Measurements from ENCODE around the gene RAPGEF2.

RAPGEF2 gene

GRCh38 chr4:159222043-159222552 lies 119.2 kb downstream of the RAPGEF2 start:
- no peak for TF ChIP-seq Cebpa-rat (IDR thresholded peaks at IDR 0.05)
- H3K4me3 ChIP-seq, result no peak overlapping the region
- no peak overlapping the region for H3K9ac ChIP-seq
- no peaks in the 10 kb centered on the region for H3K27me3 ChIP-seq
- H3K36me3 ChIP-seq, result no peaks in the 10 kb centered on the region
- H3K4me2 ChIP-seq, result no peak overlapping the region
- H4K20me1 ChIP-seq, result peaks cover 58% of the 10 kb centered on the region; the same call in 1 of the 2 replicates
- H3K9me3 ChIP-seq, result no peaks in the 10 kb centered on the region
- H3K4me1 ChIP-seq, result no peaks in the 10 kb centered on the region
- no peak overlapping the region for H3K27ac ChIP-seq

GRCh38 chr4:159224408-159224807 lies 121.5 kb downstream of the RAPGEF2 start:
- Histone ChIP-seq H3K9me3 (no peaks in the 10 kb centered on the region), H3K27ac (no peak overlapping the region), H3K4me2 (no peak overlapping the region), H3K36me3 (no peaks in the 10 kb centered on the region), H3K4me1 (no peaks in the 10 kb centered on the region), H3K27me3 (no peaks in the 10 kb centered on the region), H3K4me3 (no peak overlapping the region), H4K20me1 (peaks cover 68% of the 10 kb centered on the region), H3K9ac (no peak overlapping the region)
- TF ChIP-seq Cebpa-rat (IDR thresholded peaks at IDR 0.05), result no peak

GRCh38 chr4:159227378-159227777 lies 124.5 kb downstream of the RAPGEF2 start:
- no peak overlapping the region for H3K27ac ChIP-seq

GRCh38 chr4:159227984-159228383 lies 125.1 kb downstream of the RAPGEF2 start:
- H3K27me3 ChIP-seq, result no peaks in the 10 kb centered on the region
- no peak overlapping the region for H3K27ac ChIP-seq
- H3K9ac ChIP-seq, result no peak overlapping the region
- peaks cover 47% of the 10 kb centered on the region for H4K20me1 ChIP-seq
- no peak for TF ChIP-seq Cebpa-rat (IDR thresholded peaks at IDR 0.05)
- H3K36me3 ChIP-seq, result no peaks in the 10 kb centered on the region
- no peak overlapping the region for H3K4me2 ChIP-seq
- H3K4me3 ChIP-seq, result no peak overlapping the region
- H3K9me3 ChIP-seq, result peaks cover 3% of the 10 kb centered on the region; the same call in 1 of the 2 replicates
- H3K4me1 ChIP-seq, result no peaks in the 10 kb centered on the region

More at GRCh38 chr4:159227378-159227777, 124.5 kb downstream of the RAPGEF2 start:
- Histone ChIP-seq H3K9me3 (peaks cover 3% of the 10 kb centered on the region; the same call in 1 of the 2 replicates), H3K4me1 (no peaks in the 10 kb centered on the region), H3K4me3 (no peak overlapping the region), H4K20me1 (peaks cover 49% of the 10 kb centered on the region), H3K36me3 (no peaks in the 10 kb centered on the region), H3K4me2 (no peak overlapping the region), H3K9ac (no peak overlapping the region), H3K27me3 (no peaks in the 10 kb centered on the region)
- TF ChIP-seq Cebpa-rat (IDR thresholded peaks at IDR 0.05), result no peak

- peaks cover 42% of the 10 kb centered on the region for H4K20me1 ChIP-seq
- H3K4me1 ChIP-seq, result no peaks in the 10 kb centered on the region
- H3K9me3 ChIP-seq, result peaks cover 14% of the 10 kb centered on the region; the same call in 1 of the 2 replicates
- no peaks in the 10 kb centered on the region for H3K27me3 ChIP-seq
- no peak overlapping the region for H3K4me3 ChIP-seq
- no peak overlapping the region for H3K9ac ChIP-seq
- H3K27ac ChIP-seq, result no peak overlapping the region
- H3K4me2 ChIP-seq, result no peak overlapping the region
- no peaks in the 10 kb centered on the region for H3K36me3 ChIP-seq
- TF ChIP-seq Cebpa-rat (IDR thresholded peaks at IDR 0.05), result no peak
Measured at GRCh38 chr4:159229164-159229563, 126.3 kb downstream of the RAPGEF2 start.

- H3K27ac ChIP-seq, result no peak overlapping the region
- H3K9ac ChIP-seq, result no peak overlapping the region
- TF ChIP-seq Cebpa-rat (IDR thresholded peaks at IDR 0.05), result no peak
- H3K4me2 ChIP-seq, result no peak overlapping the region
- H3K4me1 ChIP-seq, result peaks cover 5% of the 10 kb centered on the region; the same call in 1 of the 2 replicates
- H3K27me3 ChIP-seq, result no peaks in the 10 kb centered on the region
- peaks cover 14% of the 10 kb centered on the region; the same call in 1 of the 2 replicates for H3K9me3 ChIP-seq
- no peaks in the 10 kb centered on the region for H3K36me3 ChIP-seq
- H3K4me3 ChIP-seq, result no peak overlapping the region
- H4K20me1 ChIP-seq, result peaks cover 14% of the 10 kb centered on the region
Measured at GRCh38 chr4:159232465-159233106, 129.7 kb downstream of the RAPGEF2 start.

GRCh38 chr4:159235779-159236368 lies 133.0 kb downstream of the RAPGEF2 start:
- Histone ChIP-seq H4K20me1 (no peaks in the 10 kb centered on the region; the same call in 1 of the 2 replicates), H3K27me3 (no peaks in the 10 kb centered on the region), H3K9me3 (peaks cover 14% of the 10 kb centered on the region; the same call in 1 of the 2 replicates), H3K4me3 (no peak overlapping the region), H3K4me2 (no peak overlapping the region), H3K9ac (no peak overlapping the region), H3K27ac (no peak overlapping the region), H3K4me1 (peaks cover 5% of the 10 kb centered on the region; the same call in 1 of the 2 replicates), H3K36me3 (no peaks in the 10 kb centered on the region)
- no peak for TF ChIP-seq Cebpa-rat (IDR thresholded peaks at IDR 0.05)

- H3K36me3 ChIP-seq, result no peaks in the 10 kb centered on the region
- H3K27me3 ChIP-seq, result no peaks in the 10 kb centered on the region
- TF ChIP-seq Cebpa-rat (IDR thresholded peaks at IDR 0.05), result no peak
- no peaks in the 10 kb centered on the region; the same call in 1 of the 2 replicates for H4K20me1 ChIP-seq
- H3K27ac ChIP-seq, result no peak overlapping the region
- H3K4me3 ChIP-seq, result no peak overlapping the region
- H3K9ac ChIP-seq, result no peak overlapping the region
- H3K4me1 ChIP-seq, result peaks cover 5% of the 10 kb centered on the region; the same call in 1 of the 2 replicates
- H3K9me3 ChIP-seq, result 0 out of 2 replicates have a peak, but pooled peaks cover 11% of the 10 kb centered on the region
- no peak overlapping the region for H3K4me2 ChIP-seq
Measured at GRCh38 chr4:159237975-159238374, 135.1 kb downstream of the RAPGEF2 start.

GRCh38 chr4:159238631-159239030 lies 135.8 kb downstream of the RAPGEF2 start:
- H4K20me1 ChIP-seq, result no peaks in the 10 kb centered on the region; the same call in 1 of the 2 replicates

GRCh38 chr4:159239629-159240028 lies 136.8 kb downstream of the RAPGEF2 start:
- Histone ChIP-seq H3K9ac (no peak overlapping the region), H3K9me3 (no peaks in the 10 kb centered on the region), H4K20me1 (no peaks in the 10 kb centered on the region; the same call in 1 of the 2 replicates), H3K4me3 (no peak overlapping the region), H3K36me3 (no peaks in the 10 kb centered on the region), H3K27ac (no peak overlapping the region), H3K4me2 (no peak overlapping the region), H3K4me1 (peaks cover 5% of the 10 kb centered on the region; the same call in 1 of the 2 replicates), H3K27me3 (no peaks in the 10 kb centered on the region)
- TF ChIP-seq Cebpa-rat (IDR thresholded peaks at IDR 0.05), result no peak

More at GRCh38 chr4:159238631-159239030, 135.8 kb downstream of the RAPGEF2 start:
- no peaks in the 10 kb centered on the region for H3K27me3 ChIP-seq
- H3K27ac ChIP-seq, result no peak overlapping the region
- peaks cover 5% of the 10 kb centered on the region; the same call in 1 of the 2 replicates for H3K4me1 ChIP-seq
- no peak overlapping the region for H3K9ac ChIP-seq
- no peak overlapping the region for H3K4me3 ChIP-seq
- TF ChIP-seq Cebpa-rat (IDR thresholded peaks at IDR 0.05), result no peak
- no peak overlapping the region for H3K4me2 ChIP-seq
- H3K9me3 ChIP-seq, result 0 out of 2 replicates have a peak, but pooled peaks cover 5% of the 10 kb centered on the region
- H3K36me3 ChIP-seq, result no peaks in the 10 kb centered on the region

All from BLaER1 (cell line).